Transverse colon (tissue), 4 donors: Measurements from ENCODE around the gene FBN2.

Experiments used
- CTCF ChIP-seq, 5 experiments: fragments of 200-600 bp in 3 of 5; fragments of 450-650 bp in 2 of 5; sonication (generic) in 3 of 5; IDR thresholded peaks; 1 replicate in 2 of 5; 2 replicates in 3 of 5; pipeline ENCODE4 v1.5.1; 2016 to 2017; ENCODE audit warnings: antibody characterized with exemption in 5 of 5, inconsistent platforms in 3 of 5, mild to moderate bottlenecking in 2 of 5, moderate library complexity in 1 of 5
- POLR2A ChIP-seq: fragments of 450-650 bp; IDR thresholded peaks from one replicate; pipeline ENCODE4 v1.6.1; 2016; ENCODE audit warnings: antibody characterized with exemption, mild to moderate bottlenecking, moderate library complexity
- POLR2AphosphoS5 ChIP-seq, 3 donors: sonication (generic); formaldehyde crosslinking; IDR thresholded peaks; one replicate each; pipeline ENCODE4 v1.6.1; 2016; ENCODE audit warnings: antibody characterized with exemption in 3 of 3

GRCh38 chr5:128587275-128587674 is 49.2 kb upstream of the FBN2 start:
- TF ChIP-seq CTCF (IDR thresholded peaks at IDR 0.05) (no peak), POLR2A (no peak), POLR2AphosphoS5 (IDR thresholded peaks at IDR 0.05) (no peak)
